Heart right ventricle (tissue), 16 donors: ENCODE results near the gene TOP3B. TPM values are rescaled to one million over a fixed set of nuclear protein-coding genes. Genes with fewer than 3 reads are reported as not detected.

Source experiments
- ATAC-seq, 8 donors: fragments of 200-7000 bp; cut with Tn5 transposase; one replicate each; pipeline ENCODE4 v1.9.1; 2020; ENCODE audit warnings: mild to moderate bottlenecking in 8 of 8, moderate library complexity in 8 of 8, moderate number of reproducible peaks in 1 of 8
- DNase-seq, 2 donors: peaks; one replicate each; pipeline ENCODE4 v3.0.0-alpha.2; 2020
- H3K27ac ChIP-seq, 10 donors: fragments of 200-600 bp; sonication (generic) in 2 of 10; one replicate each; pipeline versions ENCODE4 v1.5.0 to v1.8.0; 2020 to 2022; ENCODE audit warnings: mild to moderate bottlenecking in 3 of 10
- H3K27me3 ChIP-seq, 7 donors: fragments of 200-600 bp; one replicate each; pipeline ENCODE4 v1.8.0; 2021 to 2022; ENCODE audit warnings: mild to moderate bottlenecking in 2 of 7
- H3K36me3 ChIP-seq, 9 donors: fragments of 200-600 bp; sonication (generic) in 1 of 9; one replicate each; pipeline versions ENCODE4 v1.5.0 to v1.8.0; 2020 to 2022; ENCODE audit warnings: mild to moderate bottlenecking in 2 of 9
- H3K4me1 ChIP-seq, 9 donors: fragments of 200-600 bp; sonication (generic) in 1 of 9; one replicate each; pipeline versions ENCODE4 v1.5.0 to v1.8.0; 2020 to 2022; ENCODE audit warnings: mild to moderate bottlenecking in 4 of 9
- H3K4me3 ChIP-seq, 10 donors: fragments of 200-600 bp; sonication (generic) in 2 of 10; one replicate each; pipeline versions ENCODE4 v1.5.0 to v1.8.0; 2020 to 2022; ENCODE audit warnings: mild to moderate bottlenecking in 7 of 10, moderate library complexity in 2 of 10
- H3K9me3 ChIP-seq, 11 donors: fragments of 200-600 bp in 10 of 11; sonication (generic) in 2 of 11; one replicate each; pipeline versions ENCODE4 v1.5.0 to v1.8.0; 2013 to 2022; ENCODE audit warnings: mild to moderate bottlenecking in 2 of 11, control low read depth in 1 of 11, moderate library complexity in 1 of 11
- CTCF ChIP-seq, 9 donors: fragments of 200-600 bp; sonication (generic) in 2 of 9; IDR thresholded peaks; one replicate each; pipeline versions ENCODE4 v1.5.0 to v1.8.0; 2021 to 2022; ENCODE audit warnings: antibody characterized with exemption in 9 of 9, mild to moderate bottlenecking in 5 of 9, moderate library complexity in 1 of 9
- whole genome bisulfite sequencing, 2 donors: extraction: QIAGEN DNeasy Blood & Tissue Kit; methylation state at CpG; one replicate each; pipeline ENCODE4 v1.1.7; 2013; ENCODE audit warnings: inconsistent platforms in 1 of 2; 5-methylcytosine and 5-hydroxymethylcytosine counted together
- intact Hi-C, 10 donors: fragments of 100-400 bp; cut with DNase I; formaldehyde crosslinking; loops; one replicate each; pipeline versions ENCODE4 v1.11.1 to v1.14.2; 2022
- polyA plus RNA-seq, 2 donors: library from polyadenylated mRNA; stranded (reverse); fragments of 200-250 nt; gene quantifications; one replicate each; pipeline ENCODE4 v1.2.3, GENCODE V29; 2013
- total RNA-seq, 10 donors: library from RNA; stranded (reverse); fragmentation: NEBNext Ultra II Directional in 3 of 10; extraction: Animal tissue kit (Norgen Biotek cat#: 25700) in 3 of 10; gene quantifications; one replicate each; pipeline versions ENCODE4 v1.2.1 to v1.2.4, GENCODE V29; 2021 to 2023
- donor health status: Arrhythmogenic right ventricular cardiomyopathy.
- donor health status: ischemic (EF 13 %, LVEDD 7.1; RV severe dilation, severe dysfunction).
- donor health status: healthy with polysubstance abuse.
- donor health status: DM: no; HTN: yes; CAD: no.
- donor health status: DM: no; HTN: no; CAD: no.
- donor health status: ischemic (EF 25% LVEDD 6.9; RV normal size, moderate dysfunction).
- donor health status: ischemic (EF 25% LVEDD 5.7; RV mildly dilated, moderate dysfunction).
- donor health status: healthy.
- donor health status: DM: yes; HTN: yes; CAD: no.
- donor health status: Ischemic cardiomyopathy.
- donor health status: ischemic (EF 35%, LVEDD 5.7; RV mildly dilated, moderate dysfunction).
- donor health status: nonischemic (EF 11% LVEDD 7.7; RV severe dilation, severe dysfunction).
- donor health status: DM: yes; HTN: yes; CAD: no.
- donor health status: PGD.
- donor health status: ischemic (EF 29% LVEDD 5.4; RV normal size, mild dysfunction).
- donor health status: nonischemic (EF 23%, LVEDD 6.1; RV moderate dilation, normal function).

Gene TOP3B
- total and polyA plus RNA-seq, 12 donors, result 7.8 to 20.0 (median 10.8) TPM

- TF ChIP-seq CTCF (IDR thresholded peaks at IDR 0.05), result peak in 4 of 9 donors; percentile 27 to 43 (median 34)
- DNase-seq, result no peak
- no peaks in the 10 kb centered on the region for H3K27me3 ChIP-seq
- H3K4me3 ChIP-seq, result no peak overlapping the region
- intact Hi-C loops, result no loop called here
- peaks cover 0 to 22% (median 17%) of the 10 kb centered on the region in 9 donors for H3K4me1 ChIP-seq
- 38 to 40% methylated on average over 7 of the region's 7 CpGs for WGBS, 2 donors
- H3K36me3 ChIP-seq, result peaks cover 0 to 6% (median 0%) of the 10 kb centered on the region in 9 donors
- H3K27ac ChIP-seq, result no peak overlapping the region
- H3K9me3 ChIP-seq, result no peaks in the 10 kb centered on the region
- no peak for ATAC-seq
Observed at GRCh38 chr22:21984793-21985192, 2.2 kb upstream of the TOP3B start.

- 22 to 28% methylated on average over 2 of the region's 2 CpGs for WGBS, 2 donors
- H3K4me1 ChIP-seq, result peaks cover 0 to 22% (median 17%) of the 10 kb centered on the region in 9 donors
- intact Hi-C loops, result no loop called here
- no peaks in the 10 kb centered on the region for H3K9me3 ChIP-seq
- peaks cover 0 to 8% (median 0%) of the 10 kb centered on the region in 9 donors for H3K36me3 ChIP-seq
- DNase-seq (no peak), ATAC-seq (no peak)
- no peaks in the 10 kb centered on the region for H3K27me3 ChIP-seq
- TF ChIP-seq CTCF (IDR thresholded peaks at IDR 0.05), result no peak
- H3K4me3 ChIP-seq, result peak overlapping the region; percentile 58 to 100 (median 96)
- H3K27ac ChIP-seq, result peak overlapping the region in 9 of 10 donors; percentile 79 to 94 (median 89)
Observed at GRCh38 chr22:21981874-21982273, 713 bp downstream of the TOP3B start.

GRCh38 chr22:21980547-21980946 lies 2.0 kb downstream of the TOP3B start:
- DNase-seq, result no peak
- WGBS, 2 donors, result 75 to 82% methylated on average over 7 of the region's 7 CpGs
- no peak for TF ChIP-seq CTCF (IDR thresholded peaks at IDR 0.05)
- Histone ChIP-seq H3K27ac (no peak overlapping the region), H3K4me1 (peaks cover 0 to 22% (median 17%) of the 10 kb centered on the region in 9 donors), H3K36me3 (peaks cover 0 to 9% (median 0%) of the 10 kb centered on the region in 9 donors), H3K9me3 (no peaks in the 10 kb centered on the region), H3K4me3 (no peak overlapping the region), H3K27me3 (no peaks in the 10 kb centered on the region)
- intact Hi-C loops, result no loop called here
- ATAC-seq, result no peak

GRCh38 chr22:21978564-21979386 lies 3.8 kb downstream of the TOP3B start:
- H3K4me3 ChIP-seq, result no peak overlapping the region
- H3K36me3 ChIP-seq, result peaks cover 0 to 27% (median 10%) of the 10 kb centered on the region in 9 donors
- H3K4me1 ChIP-seq, result peaks cover 0 to 22% (median 17%) of the 10 kb centered on the region in 9 donors
- no peak for ATAC-seq
- H3K9me3 ChIP-seq, result no peaks in the 10 kb centered on the region
- no peak for TF ChIP-seq CTCF (IDR thresholded peaks at IDR 0.05)
- H3K27me3 ChIP-seq, result no peaks in the 10 kb centered on the region
- intact Hi-C loops, result no loop called here
- DNase-seq, result no peak
- WGBS, 2 donors, result 74 to 85% methylated on average over 11 of the region's 11 CpGs
- H3K27ac ChIP-seq, result no peak overlapping the region
